GM12878 (cell line): ENCODE data around the gene MBD2. TPM values are rescaled to one million over a fixed set of nuclear protein-coding genes. Genes with fewer than 3 reads are reported as not detected.

ENCODE experiments used
- CBFB ChIP-seq: IDR thresholded peaks from 2 replicates; pipeline ENCODE4 v1.6.1; 2016; ENCODE audit warnings: antibody characterized with exemption, low read depth
- CHD2 ChIP-seq: IDR thresholded peaks from 2 replicates; pipeline ENCODE4 v1.6.1; 2011; ENCODE audit warnings: low read depth, low read length, improper control_type of control experiment, borderline replicate concordance
- FOXM1 ChIP-seq: IDR thresholded peaks from 2 replicates; pipeline ENCODE4 v1.6.1; 2012; ENCODE audit warnings: low read depth, mild to moderate bottlenecking, inconsistent platforms, low read length, moderate library complexity
- JUNB ChIP-seq: IDR thresholded peaks from 2 replicates; pipeline ENCODE4 v1.6.1; 2016; ENCODE audit warnings: antibody characterized with exemption, mild to moderate bottlenecking
- KAT2A ChIP-seq: conservative IDR thresholded peaks from 2 replicates; pipeline ENCODE4 v1.6.1; 2011; ENCODE audit warnings: low read depth, low read length; ENCODE audit not compliant: control insufficient read depth
- KLF5 ChIP-seq: fragments of 450-650 bp; IDR thresholded peaks from 2 replicates; pipeline ENCODE4 v1.6.1; 2014; ENCODE audit warnings: mild to moderate bottlenecking; ENCODE audit not compliant: partially characterized antibody
- MEF2B ChIP-seq: fragments of 450-650 bp; IDR thresholded peaks from 2 replicates; pipeline ENCODE4 v1.6.1; 2018; ENCODE audit warnings: mild to moderate bottlenecking, moderate library complexity; ENCODE audit not compliant: partially characterized antibody, poor library complexity, severe bottlenecking
- MXI1 ChIP-seq: fragments of 150-350 bp; IDR thresholded peaks from 2 replicates; pipeline ENCODE4 v1.6.1; 2011; ENCODE audit warnings: low read depth, mild to moderate bottlenecking, inconsistent platforms, low read length, improper control_type of control experiment
- NFIC ChIP-seq: IDR thresholded peaks from 2 replicates; pipeline ENCODE4 v1.6.1; 2012; ENCODE audit warnings: low read depth, mild to moderate bottlenecking, inconsistent platforms, low read length, moderate library complexity
- NRF1 ChIP-seq: conservative IDR thresholded peaks from 2 replicates; pipeline ENCODE4 v1.6.1; 2011; ENCODE audit warnings: mild to moderate bottlenecking, low read depth, low read length, improper control_type of control experiment
- PAX5 ChIP-seq: IDR thresholded peaks from 2 replicates; pipeline ENCODE4 v1.6.1; 2011; ENCODE audit warnings: low read depth, low read length, borderline replicate concordance
- RBBP5 ChIP-seq: fragments of 200-600 bp; sonication (generic); conservative IDR thresholded peaks from 2 replicates; pipeline ENCODE4 v1.6.1; 2016
- SIN3A ChIP-seq: IDR thresholded peaks from 2 replicates; pipeline ENCODE4 v1.6.1; 2012; ENCODE audit warnings: low read depth, low read length, improper control_type of control experiment
- SMC3 ChIP-seq: IDR thresholded peaks from 2 replicates; pipeline ENCODE4 v1.6.1; 2011; ENCODE audit warnings: low read length, improper control_type of control experiment, borderline replicate concordance
- SP1 ChIP-seq: IDR thresholded peaks from one replicate; pipeline ENCODE4 v1.6.1; 2011; ENCODE audit warnings: low read depth, low read length
- SREBF1 ChIP-seq: IDR thresholded peaks from 2 replicates; pipeline ENCODE4 v1.6.1; 2012; ENCODE audit warnings: mild to moderate bottlenecking, low read length
- STAT1 ChIP-seq: fragments of 450-650 bp; conservative IDR thresholded peaks from 2 replicates; pipeline ENCODE4 v1.6.1; 2014; ENCODE audit warnings: antibody characterized with exemption, mild to moderate bottlenecking
- SUPT20H ChIP-seq: IDR thresholded peaks from 2 replicates; pipeline ENCODE4 v1.6.1; 2011; ENCODE audit warnings: low read depth, mild to moderate bottlenecking, low read length, moderate library complexity, borderline replicate concordance; ENCODE audit not compliant: control insufficient read depth
- TAF1 ChIP-seq: IDR thresholded peaks from 2 replicates; pipeline ENCODE4 v1.6.1; 2011; ENCODE audit warnings: mild to moderate bottlenecking, low read depth, low read length, borderline replicate concordance
- TARDBP ChIP-seq: IDR thresholded peaks from 2 replicates; pipeline ENCODE4 v1.6.1; 2016; ENCODE audit warnings: borderline replicate concordance
- polyA plus RNA-seq, 11 experiments: library from polyadenylated mRNA; depleted of rRNA in 4 of 11; unstranded in 6 of 11; stranded (reverse) in 5 of 11; fragments of >200 nt; fragmentation: Nextera tagmentation in 4 of 11; fragmentation: Illumina TruSeq in 1 of 11; extraction: Ambion mirVana in 4 of 11; extraction: Trizol in 1 of 11; gene quantifications; 1 replicate in 1 of 11; 2 replicates in 10 of 11; pipeline versions ENCODE4 v1.2.1 to v1.2.3, GENCODE V29; 2011 to 2016; ENCODE audit warnings: inconsistent platforms in 2 of 11, missing spikeins in 2 of 11, low read depth in 1 of 11
- total RNA-seq, 4 experiments: library from RNA; depleted of rRNA in 3 of 4; stranded (reverse); fragments of >200 nt in 3 of 4; fragmentation: Illumina TruSeq in 1 of 4; extraction: Trizol in 1 of 4; gene quantifications; 2 replicates each; pipeline versions ENCODE4 v1.2.1 to v1.2.3, GENCODE V29; 2013 to 2021
- TF ChIP-seq, protein P1 (sequence below): fragments of 450-650 bp; IDR thresholded peaks from 2 replicates; pipeline ENCODE4 v1.6.1; 2017; ENCODE audit warnings: mild to moderate bottlenecking
- TF ChIP-seq, protein P2 (sequence below): fragments of 450-650 bp; conservative IDR thresholded peaks from 2 replicates; pipeline ENCODE4 v1.6.1; 2017; ENCODE audit warnings: mild to moderate bottlenecking, moderate library complexity
- TF ChIP-seq, protein P3 (sequence below): IDR thresholded peaks from 2 replicates; pipeline ENCODE4 v1.6.1; 2012; ENCODE audit warnings: low read depth, low read length, improper control_type of control experiment
- TF ChIP-seq, protein P4 (sequence below): fragments of 450-650 bp; IDR thresholded peaks from 2 replicates; pipeline ENCODE4 v1.6.1; 2016; ENCODE audit warnings: mild to moderate bottlenecking
- TF ChIP-seq, protein P5 (sequence below): fragments of 450-650 bp; IDR thresholded peaks from 2 replicates; pipeline ENCODE4 v1.6.1; 2017; ENCODE audit warnings: low read depth, mild to moderate bottlenecking, moderate library complexity

MBD2 gene
- total and polyA plus RNA-seq, 10 of the 15 experiments (the other 5 are each of a cell fraction or from before 2014, with no cell fraction given): 24.1 to 276 (median 57.9) TPM

DNA sequence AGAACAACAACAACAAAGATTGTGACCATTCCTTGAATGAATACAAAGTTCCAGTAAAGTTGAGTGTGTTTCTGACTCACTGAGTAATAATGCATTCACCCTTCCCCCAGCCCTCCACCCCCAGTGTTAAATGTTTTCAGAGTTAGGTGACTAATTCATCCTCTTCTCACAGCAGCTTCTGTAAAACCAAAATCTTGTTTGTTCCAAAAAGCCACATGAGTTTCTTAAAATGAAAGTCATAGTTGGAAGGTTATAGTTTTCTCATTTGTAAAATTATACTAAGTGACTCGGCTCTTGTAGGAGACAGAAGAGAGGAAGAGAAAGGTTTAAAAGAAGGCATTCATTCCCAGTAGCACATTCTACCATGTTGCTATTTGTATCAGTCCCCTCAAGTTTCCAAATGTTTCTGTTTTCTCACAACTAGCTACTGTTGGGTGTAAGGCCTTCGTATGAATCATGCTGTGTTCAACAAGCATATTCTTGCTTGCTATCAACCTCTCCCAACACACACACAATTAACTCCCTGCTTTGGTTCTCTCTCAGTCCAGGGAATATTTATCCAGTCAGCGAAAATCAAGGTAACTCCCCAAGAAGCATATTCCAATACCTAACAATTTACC lies 75.3 kb downstream of the MBD2 start (continued):
- TF ChIP-seq MEF2B (no peak), RBBP5 (no peak), FOXM1 (peak; percentile 94), KLF5 (no peak), SUPT20H (no peak), CBFB (peak; percentile 60), KAT2A (no peak), SIN3A (no peak), STAT1 (no peak), JUNB (peak; percentile 94), SREBF1 (no peak), TAF1 (no peak), SMC3 (no peak), PAX5 (0 out of 2 replicates have a peak, but pooled peaks have one; percentile 75), CHD2 (peak; percentile 68; the same call in 1 of the 2 replicates), TARDBP (no peak), SP1 (peak; percentile 57), NRF1 (no peak), NFIC (peak; percentile 93), MXI1 (no peak)
- TF ChIP-seq, protein P1, sequence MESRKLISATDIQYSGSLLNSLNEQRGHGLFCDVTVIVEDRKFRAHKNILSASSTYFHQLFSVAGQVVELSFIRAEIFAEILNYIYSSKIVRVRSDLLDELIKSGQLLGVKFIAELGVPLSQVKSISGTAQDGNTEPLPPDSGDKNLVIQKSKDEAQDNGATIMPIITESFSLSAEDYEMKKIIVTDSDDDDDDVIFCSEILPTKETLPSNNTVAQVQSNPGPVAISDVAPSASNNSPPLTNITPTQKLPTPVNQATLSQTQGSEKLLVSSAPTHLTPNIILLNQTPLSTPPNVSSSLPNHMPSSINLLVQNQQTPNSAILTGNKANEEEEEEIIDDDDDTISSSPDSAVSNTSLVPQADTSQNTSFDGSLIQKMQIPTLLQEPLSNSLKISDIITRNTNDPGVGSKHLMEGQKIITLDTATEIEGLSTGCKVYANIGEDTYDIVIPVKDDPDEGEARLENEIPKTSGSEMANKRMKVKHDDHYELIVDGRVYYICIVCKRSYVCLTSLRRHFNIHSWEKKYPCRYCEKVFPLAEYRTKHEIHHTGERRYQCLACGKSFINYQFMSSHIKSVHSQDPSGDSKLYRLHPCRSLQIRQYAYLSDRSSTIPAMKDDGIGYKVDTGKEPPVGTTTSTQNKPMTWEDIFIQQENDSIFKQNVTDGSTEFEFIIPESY: no peak
- TF ChIP-seq, protein P2, sequence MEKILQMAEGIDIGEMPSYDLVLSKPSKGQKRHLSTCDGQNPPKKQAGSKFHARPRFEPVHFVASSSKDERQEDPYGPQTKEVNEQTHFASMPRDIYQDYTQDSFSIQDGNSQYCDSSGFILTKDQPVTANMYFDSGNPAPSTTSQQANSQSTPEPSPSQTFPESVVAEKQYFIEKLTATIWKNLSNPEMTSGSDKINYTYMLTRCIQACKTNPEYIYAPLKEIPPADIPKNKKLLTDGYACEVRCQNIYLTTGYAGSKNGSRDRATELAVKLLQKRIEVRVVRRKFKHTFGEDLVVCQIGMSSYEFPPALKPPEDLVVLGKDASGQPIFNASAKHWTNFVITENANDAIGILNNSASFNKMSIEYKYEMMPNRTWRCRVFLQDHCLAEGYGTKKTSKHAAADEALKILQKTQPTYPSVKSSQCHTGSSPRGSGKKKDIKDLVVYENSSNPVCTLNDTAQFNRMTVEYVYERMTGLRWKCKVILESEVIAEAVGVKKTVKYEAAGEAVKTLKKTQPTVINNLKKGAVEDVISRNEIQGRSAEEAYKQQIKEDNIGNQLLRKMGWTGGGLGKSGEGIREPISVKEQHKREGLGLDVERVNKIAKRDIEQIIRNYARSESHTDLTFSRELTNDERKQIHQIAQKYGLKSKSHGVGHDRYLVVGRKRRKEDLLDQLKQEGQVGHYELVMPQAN: no peak
- TF ChIP-seq, protein P3, sequence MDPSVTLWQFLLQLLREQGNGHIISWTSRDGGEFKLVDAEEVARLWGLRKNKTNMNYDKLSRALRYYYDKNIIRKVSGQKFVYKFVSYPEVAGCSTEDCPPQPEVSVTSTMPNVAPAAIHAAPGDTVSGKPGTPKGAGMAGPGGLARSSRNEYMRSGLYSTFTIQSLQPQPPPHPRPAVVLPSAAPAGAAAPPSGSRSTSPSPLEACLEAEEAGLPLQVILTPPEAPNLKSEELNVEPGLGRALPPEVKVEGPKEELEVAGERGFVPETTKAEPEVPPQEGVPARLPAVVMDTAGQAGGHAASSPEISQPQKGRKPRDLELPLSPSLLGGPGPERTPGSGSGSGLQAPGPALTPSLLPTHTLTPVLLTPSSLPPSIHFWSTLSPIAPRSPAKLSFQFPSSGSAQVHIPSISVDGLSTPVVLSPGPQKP: no peak
- TF ChIP-seq, protein P4, sequence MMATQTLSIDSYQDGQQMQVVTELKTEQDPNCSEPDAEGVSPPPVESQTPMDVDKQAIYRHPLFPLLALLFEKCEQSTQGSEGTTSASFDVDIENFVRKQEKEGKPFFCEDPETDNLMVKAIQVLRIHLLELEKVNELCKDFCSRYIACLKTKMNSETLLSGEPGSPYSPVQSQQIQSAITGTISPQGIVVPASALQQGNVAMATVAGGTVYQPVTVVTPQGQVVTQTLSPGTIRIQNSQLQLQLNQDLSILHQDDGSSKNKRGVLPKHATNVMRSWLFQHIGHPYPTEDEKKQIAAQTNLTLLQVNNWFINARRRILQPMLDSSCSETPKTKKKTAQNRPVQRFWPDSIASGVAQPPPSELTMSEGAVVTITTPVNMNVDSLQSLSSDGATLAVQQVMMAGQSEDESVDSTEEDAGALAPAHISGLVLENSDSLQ: no peak
- TF ChIP-seq, protein P5, sequence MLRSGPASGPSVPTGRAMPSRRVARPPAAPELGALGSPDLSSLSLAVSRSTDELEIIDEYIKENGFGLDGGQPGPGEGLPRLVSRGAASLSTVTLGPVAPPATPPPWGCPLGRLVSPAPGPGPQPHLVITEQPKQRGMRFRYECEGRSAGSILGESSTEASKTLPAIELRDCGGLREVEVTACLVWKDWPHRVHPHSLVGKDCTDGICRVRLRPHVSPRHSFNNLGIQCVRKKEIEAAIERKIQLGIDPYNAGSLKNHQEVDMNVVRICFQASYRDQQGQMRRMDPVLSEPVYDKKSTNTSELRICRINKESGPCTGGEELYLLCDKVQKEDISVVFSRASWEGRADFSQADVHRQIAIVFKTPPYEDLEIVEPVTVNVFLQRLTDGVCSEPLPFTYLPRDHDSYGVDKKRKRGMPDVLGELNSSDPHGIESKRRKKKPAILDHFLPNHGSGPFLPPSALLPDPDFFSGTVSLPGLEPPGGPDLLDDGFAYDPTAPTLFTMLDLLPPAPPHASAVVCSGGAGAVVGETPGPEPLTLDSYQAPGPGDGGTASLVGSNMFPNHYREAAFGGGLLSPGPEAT: peak; percentile 59; the same call in 1 of the 2 replicates
